Gastroesophageal sphincter (tissue), 3 donors: ENCODE data around the gene NCOA3.

Source experiments
- CTCF ChIP-seq, 4 experiments: fragments of 200-600 bp in 2 of 4; fragments of 450-650 bp in 2 of 4; sonication (generic) in 1 of 4; IDR thresholded peaks; one replicate each; pipeline ENCODE4 v1.5.1; 2017 to 2019; ENCODE audit warnings: antibody characterized with exemption in 4 of 4, mild to moderate bottlenecking in 2 of 4, moderate library complexity in 2 of 4
- POLR2A ChIP-seq, 2 donors: fragments of 450-650 bp; IDR thresholded peaks; one replicate each; pipeline ENCODE4 v1.6.1; 2017; ENCODE audit warnings: antibody characterized with exemption in 2 of 2, mild to moderate bottlenecking in 2 of 2, moderate library complexity in 1 of 2

GRCh38 chr20:47461120-47461685, 40.5 kb upstream of the NCOA3 start:
- no peak for TF ChIP-seq CTCF (IDR thresholded peaks at IDR 0.05)
- TF ChIP-seq POLR2A (IDR thresholded peaks at IDR 0.05): no peak
